Mammary epithelial cell (primary cell): ENCODE data around the gene RMDN2.

Experiments used
- EZH2 ChIP-seq: IDR thresholded peaks from 2 replicates; pipeline ENCODE4 v1.6.1; 2012; ENCODE audit warnings: low read length, inconsistent platforms, borderline replicate concordance
- TF ChIP-seq, protein P1 (sequence below), 2 donors: IDR thresholded peaks in 1 of 2; conservative IDR thresholded peaks in 1 of 2; 2 replicates each; pipeline ENCODE4 v1.5.1; 2011 to 2012; ENCODE audit warnings: inconsistent platforms in 2 of 2, low read length in 2 of 2, mild to moderate bottlenecking in 2 of 2, control low read depth in 1 of 2, low read depth in 1 of 2; ENCODE audit not compliant: insufficient read depth in 1 of 2; ENCODE audit errors: extremely low read depth in 1 of 2

- TF ChIP-seq, protein P1, sequence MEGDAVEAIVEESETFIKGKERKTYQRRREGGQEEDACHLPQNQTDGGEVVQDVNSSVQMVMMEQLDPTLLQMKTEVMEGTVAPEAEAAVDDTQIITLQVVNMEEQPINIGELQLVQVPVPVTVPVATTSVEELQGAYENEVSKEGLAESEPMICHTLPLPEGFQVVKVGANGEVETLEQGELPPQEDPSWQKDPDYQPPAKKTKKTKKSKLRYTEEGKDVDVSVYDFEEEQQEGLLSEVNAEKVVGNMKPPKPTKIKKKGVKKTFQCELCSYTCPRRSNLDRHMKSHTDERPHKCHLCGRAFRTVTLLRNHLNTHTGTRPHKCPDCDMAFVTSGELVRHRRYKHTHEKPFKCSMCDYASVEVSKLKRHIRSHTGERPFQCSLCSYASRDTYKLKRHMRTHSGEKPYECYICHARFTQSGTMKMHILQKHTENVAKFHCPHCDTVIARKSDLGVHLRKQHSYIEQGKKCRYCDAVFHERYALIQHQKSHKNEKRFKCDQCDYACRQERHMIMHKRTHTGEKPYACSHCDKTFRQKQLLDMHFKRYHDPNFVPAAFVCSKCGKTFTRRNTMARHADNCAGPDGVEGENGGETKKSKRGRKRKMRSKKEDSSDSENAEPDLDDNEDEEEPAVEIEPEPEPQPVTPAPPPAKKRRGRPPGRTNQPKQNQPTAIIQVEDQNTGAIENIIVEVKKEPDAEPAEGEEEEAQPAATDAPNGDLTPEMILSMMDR (conservative IDR thresholded peaks at IDR 0.05 in 1 of 2, IDR thresholded peaks at IDR 0.05 in 1 of 2; ENCODE audit: extremely low read depth in 1 of 2, insufficient read depth in 1 of 2, low read depth in 1 of 2, low read length in 2 of 2): no peak
- TF ChIP-seq EZH2: no peak
These were observed 30.5 kb upstream of the RMDN2 start for GRCh38 chr2:37894601-37895000.
